ENCODE results near the gene GLDN.

The GLDN gene

GRCh38 chr15:51323749-51324148 lies 17.7 kb upstream of the GLDN start:
- no peak for TF ChIP-seq CTCF (IDR thresholded peaks at IDR 0.05; ENCODE audit: extremely low read depth, missing control alignments)
- DNase-seq (ENCODE audit: low spot score) = no peak

- no peak for DNase-seq (ENCODE audit: low spot score)
- TF ChIP-seq CTCF (IDR thresholded peaks at IDR 0.05; ENCODE audit: extremely low read depth, missing control alignments) = no peak
Observed at GRCh38 chr15:51325167-51325566, 16.3 kb upstream of the GLDN start.

- no peak for TF ChIP-seq CTCF (IDR thresholded peaks at IDR 0.05; ENCODE audit: extremely low read depth, missing control alignments)
- DNase-seq (ENCODE audit: low spot score) = no peak
Observed at GRCh38 chr15:51327081-51327480, 14.4 kb upstream of the GLDN start.

GRCh38 chr15:51328926-51329325 lies 12.5 kb upstream of the GLDN start:
- TF ChIP-seq CTCF (IDR thresholded peaks at IDR 0.05; ENCODE audit: extremely low read depth, missing control alignments) = no peak
- no peak for DNase-seq (ENCODE audit: low spot score)

- DNase-seq (ENCODE audit: low spot score) = no peak
- no peak for TF ChIP-seq CTCF (IDR thresholded peaks at IDR 0.05; ENCODE audit: extremely low read depth, missing control alignments)
Observed at GRCh38 chr15:51331141-51331540, 10.3 kb upstream of the GLDN start.

- no peak for DNase-seq (ENCODE audit: low spot score)
- no peak for TF ChIP-seq CTCF (IDR thresholded peaks at IDR 0.05; ENCODE audit: extremely low read depth, missing control alignments)
Observed at GRCh38 chr15:51332206-51333147, 9.0 kb upstream of the GLDN start.

- no peak for DNase-seq (ENCODE audit: low spot score)
- no peak for TF ChIP-seq CTCF (IDR thresholded peaks at IDR 0.05; ENCODE audit: extremely low read depth, missing control alignments)
Observed at GRCh38 chr15:51333571-51333970, 7.9 kb upstream of the GLDN start.
